Stromal cell of bone marrow (primary cell): ENCODE results near the gene CRCP.

Source experiments
- DNase-seq: peaks from one replicate; pipeline ENCODE4 v3.0.0-alpha.2; 2012; ENCODE audit warnings: low read depth

The CRCP gene

DNA sequence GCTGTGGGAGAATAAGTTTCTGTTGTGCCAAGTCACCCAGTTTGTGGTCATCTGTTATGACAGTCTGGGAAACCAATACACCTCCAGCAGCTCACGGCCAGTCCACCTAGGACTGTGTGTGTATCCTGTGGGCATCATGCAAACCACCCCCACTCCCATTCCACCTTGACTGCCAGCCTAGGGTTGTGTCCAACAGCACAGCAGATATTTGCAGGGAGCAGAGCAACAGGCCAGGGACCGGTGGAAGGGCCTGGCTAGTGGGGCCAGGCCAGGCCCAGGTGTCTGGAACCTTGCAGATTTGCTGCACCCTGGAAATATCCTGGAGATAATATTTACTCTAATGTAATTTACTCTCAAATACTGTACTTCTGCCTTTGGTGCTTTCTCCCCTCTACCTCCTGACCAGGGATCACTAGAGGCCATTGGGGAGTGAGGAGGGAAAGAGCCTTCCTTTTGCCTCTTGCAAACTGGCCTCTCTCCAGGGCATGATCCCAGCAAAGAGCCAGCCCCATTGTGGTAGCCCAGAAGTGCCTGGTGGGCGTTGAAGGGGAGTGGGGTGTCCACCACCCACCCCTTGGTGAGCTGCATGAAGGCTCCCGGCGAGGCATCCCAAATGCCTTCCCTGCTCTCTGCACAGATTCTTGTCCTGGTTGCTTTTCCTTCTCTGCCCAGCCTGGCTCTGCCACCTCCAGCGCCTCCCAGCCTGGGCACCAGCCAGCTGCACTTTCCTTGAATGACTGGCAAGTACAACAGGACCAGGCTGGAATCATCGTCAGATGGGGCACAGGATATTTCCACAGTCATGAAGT is 75.3 kb downstream of the CRCP start:
- DNase-seq: no peak

DNA sequence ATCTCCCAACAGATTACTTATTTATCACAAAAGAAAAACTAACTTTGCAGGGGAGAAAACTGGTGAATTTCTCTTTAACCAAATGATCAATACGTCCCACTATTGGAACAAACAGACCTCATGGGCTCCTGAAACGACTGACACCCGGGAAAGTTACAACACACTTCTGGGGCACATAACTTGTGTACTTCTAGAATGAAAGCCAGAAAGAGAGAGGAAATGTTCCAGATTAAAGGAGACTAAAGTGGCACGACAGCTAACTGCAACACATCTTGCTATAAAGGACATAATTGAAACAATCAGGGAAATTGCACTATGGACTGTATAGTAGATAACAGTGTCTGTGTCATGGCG is 75.8 kb downstream of the CRCP start:
- no peak for DNase-seq

- DNase-seq: no peak
These were observed 78.6 kb downstream of the CRCP start for GRCh38 chr7:66193146-66193725.

- no peak for DNase-seq
These were observed 83.8 kb downstream of the CRCP start for GRCh38 chr7:66198469-66198868.

- DNase-seq: no peak
These were observed 84.3 kb downstream of the CRCP start for GRCh38 chr7:66198956-66199355.

- no peak for DNase-seq
These were observed 87.8 kb downstream of the CRCP start for GRCh38 chr7:66202441-66202840.
